ENCODE measurements around the gene DNM2.
"Not testable (repeated sequence)": the region's sequence is repeated elsewhere in the genome, so short reads cannot be mapped to it uniquely, and the experiment has no call there.

DNM2 gene

DNA sequence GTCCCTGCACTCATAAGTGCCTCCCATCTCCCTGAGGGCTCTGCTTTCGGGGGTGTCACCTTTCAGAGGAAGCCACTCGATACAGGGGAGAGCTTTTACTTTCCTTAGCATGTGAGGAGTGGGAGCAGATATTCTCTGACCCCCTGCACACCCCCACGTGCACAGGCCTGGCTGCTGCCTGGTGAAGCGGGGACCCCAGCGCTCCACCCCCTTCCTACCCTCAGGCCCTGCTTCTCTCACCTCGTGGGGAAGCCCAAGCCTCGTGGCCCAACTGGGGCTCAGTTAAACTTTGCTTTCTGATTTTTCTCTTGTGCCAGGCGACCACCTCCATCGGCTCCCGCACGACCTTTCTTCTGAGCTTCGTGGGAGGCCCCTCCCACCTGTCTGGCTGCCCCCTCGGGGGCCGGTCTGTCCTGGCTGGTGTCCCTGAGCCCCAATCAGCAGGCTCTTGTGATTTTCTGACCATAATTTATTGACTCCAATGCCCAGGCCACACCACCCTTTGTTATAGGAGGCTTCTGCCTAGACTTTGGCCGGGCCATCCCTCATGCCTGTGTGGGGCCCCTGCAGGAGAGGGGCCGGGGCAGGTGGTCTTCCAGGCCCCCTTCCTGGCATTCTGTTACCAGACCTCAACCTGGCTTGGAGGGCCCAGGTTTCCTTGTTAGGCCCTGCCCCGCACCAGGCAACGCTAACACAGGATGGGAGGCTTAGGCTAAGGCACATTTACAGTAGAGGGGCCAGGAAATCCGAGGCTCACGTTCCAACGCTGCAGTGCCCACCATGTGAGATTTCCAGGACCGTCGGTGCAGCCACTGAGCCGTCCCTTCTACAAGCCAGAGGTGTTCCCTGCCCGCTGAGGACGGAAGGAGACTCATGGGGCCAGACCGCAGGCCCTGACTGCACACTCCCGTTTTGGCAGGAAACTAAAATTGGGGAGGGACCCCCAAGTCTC is 114.4 kb downstream of the DNM2 start:
- no peak overlapping the region for H3K4me3 ChIP-seq (ENCODE audit: insufficient read depth, low read depth, low read length, poor library complexity, severe bottlenecking)
- DNase-seq, result no peak
- no peaks in the 10 kb centered on the region for H3K9me3 ChIP-seq (ENCODE audit: control insufficient read depth, low read length)
- H3K27ac ChIP-seq (ENCODE audit: insufficient read depth, low read length, poor library complexity, severe bottlenecking), result no peak overlapping the region
- H3K4me1 ChIP-seq (ENCODE audit: control insufficient read depth, insufficient read depth, low read length, poor library complexity, severe bottlenecking), result peaks cover 7% of the 10 kb centered on the region
- no peaks in the 10 kb centered on the region for H3K27me3 ChIP-seq (replicated peaks; ENCODE audit: control insufficient read depth, insufficient read depth, low read length, poor library complexity, severe bottlenecking)
- peaks cover 29% of the 10 kb centered on the region for H3K36me3 ChIP-seq (ENCODE audit: control insufficient read depth, insufficient read depth, low read length)

DNA sequence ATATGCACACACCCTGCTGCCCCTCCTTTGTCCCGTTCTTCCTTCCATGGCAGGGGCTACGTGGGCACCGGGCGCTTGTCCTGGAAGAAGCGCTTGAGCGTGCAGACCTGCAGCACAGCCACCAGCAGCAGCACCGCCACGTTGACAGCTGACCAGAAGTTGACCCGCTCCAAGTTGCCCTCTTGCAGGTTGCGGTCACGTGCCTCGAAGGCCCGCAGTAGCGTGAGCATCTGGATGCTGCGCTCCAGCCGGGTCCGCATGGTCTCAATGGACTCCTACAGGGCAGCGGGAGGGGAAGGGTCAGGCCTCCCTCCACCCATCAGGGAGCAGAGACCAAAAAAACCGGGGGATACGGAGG is 115.0 kb downstream of the DNM2 start:
- H3K9me3 ChIP-seq (ENCODE audit: control insufficient read depth, low read length), result no peaks in the 10 kb centered on the region
- H3K4me3 ChIP-seq (ENCODE audit: insufficient read depth, low read depth, low read length, poor library complexity, severe bottlenecking), result no peak overlapping the region
- peaks cover 29% of the 10 kb centered on the region for H3K36me3 ChIP-seq (ENCODE audit: control insufficient read depth, insufficient read depth, low read length)
- no peak for DNase-seq
- peaks cover 7% of the 10 kb centered on the region for H3K4me1 ChIP-seq (ENCODE audit: control insufficient read depth, insufficient read depth, low read length, poor library complexity, severe bottlenecking)
- no peaks in the 10 kb centered on the region for H3K27me3 ChIP-seq (replicated peaks; ENCODE audit: control insufficient read depth, insufficient read depth, low read length, poor library complexity, severe bottlenecking)
- no peak overlapping the region for H3K27ac ChIP-seq (ENCODE audit: insufficient read depth, low read length, poor library complexity, severe bottlenecking)

DNA sequence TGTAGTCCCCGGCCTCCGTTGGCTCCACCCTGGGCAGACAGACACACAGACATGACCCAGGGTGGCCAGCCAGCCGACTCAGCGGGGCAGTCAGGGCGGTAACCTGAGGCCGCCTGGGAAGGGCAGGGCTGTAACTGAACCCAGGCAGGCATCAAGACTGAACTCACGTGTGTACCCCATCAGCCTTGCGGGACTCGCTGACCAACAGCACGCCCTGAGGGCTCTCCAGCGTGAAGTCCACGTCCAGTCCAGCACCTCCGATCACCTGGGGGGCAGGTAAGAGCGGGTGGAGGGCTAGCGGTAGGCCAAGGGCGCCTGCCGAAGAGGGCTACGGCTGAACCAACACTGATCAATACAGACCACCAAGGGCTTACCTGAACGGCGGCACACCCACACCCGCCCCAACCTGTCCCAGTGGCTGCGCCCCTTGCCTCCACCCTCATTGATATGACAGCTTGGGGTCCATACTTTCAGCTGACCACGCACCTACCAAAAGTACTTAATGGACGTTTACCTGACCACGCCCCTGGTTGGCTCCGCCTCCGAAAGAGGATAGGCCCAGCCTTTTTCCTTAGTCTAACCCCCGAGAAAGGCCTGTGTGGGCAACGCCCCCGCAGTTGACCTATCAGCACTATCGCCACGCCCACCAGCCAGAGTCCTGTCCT is 117.3 kb downstream of the DNM2 start:
- no peaks in the 10 kb centered on the region for H3K27me3 ChIP-seq (replicated peaks; ENCODE audit: control insufficient read depth, insufficient read depth, low read length, poor library complexity, severe bottlenecking)
- H3K4me3 ChIP-seq (ENCODE audit: insufficient read depth, low read depth, low read length, poor library complexity, severe bottlenecking), result peak overlapping the region; percentile 86
- DNase-seq, result peak in 1 of 3 donors; percentile 12
- peaks cover 13% of the 10 kb centered on the region for H3K36me3 ChIP-seq (ENCODE audit: control insufficient read depth, insufficient read depth, low read length)
- no peaks in the 10 kb centered on the region for H3K9me3 ChIP-seq (ENCODE audit: control insufficient read depth, low read length)
- H3K4me1 ChIP-seq (ENCODE audit: control insufficient read depth, insufficient read depth, low read length, poor library complexity, severe bottlenecking), result peaks cover 7% of the 10 kb centered on the region
- peak overlapping the region; percentile 92 for H3K27ac ChIP-seq (ENCODE audit: insufficient read depth, low read length, poor library complexity, severe bottlenecking)

DNA sequence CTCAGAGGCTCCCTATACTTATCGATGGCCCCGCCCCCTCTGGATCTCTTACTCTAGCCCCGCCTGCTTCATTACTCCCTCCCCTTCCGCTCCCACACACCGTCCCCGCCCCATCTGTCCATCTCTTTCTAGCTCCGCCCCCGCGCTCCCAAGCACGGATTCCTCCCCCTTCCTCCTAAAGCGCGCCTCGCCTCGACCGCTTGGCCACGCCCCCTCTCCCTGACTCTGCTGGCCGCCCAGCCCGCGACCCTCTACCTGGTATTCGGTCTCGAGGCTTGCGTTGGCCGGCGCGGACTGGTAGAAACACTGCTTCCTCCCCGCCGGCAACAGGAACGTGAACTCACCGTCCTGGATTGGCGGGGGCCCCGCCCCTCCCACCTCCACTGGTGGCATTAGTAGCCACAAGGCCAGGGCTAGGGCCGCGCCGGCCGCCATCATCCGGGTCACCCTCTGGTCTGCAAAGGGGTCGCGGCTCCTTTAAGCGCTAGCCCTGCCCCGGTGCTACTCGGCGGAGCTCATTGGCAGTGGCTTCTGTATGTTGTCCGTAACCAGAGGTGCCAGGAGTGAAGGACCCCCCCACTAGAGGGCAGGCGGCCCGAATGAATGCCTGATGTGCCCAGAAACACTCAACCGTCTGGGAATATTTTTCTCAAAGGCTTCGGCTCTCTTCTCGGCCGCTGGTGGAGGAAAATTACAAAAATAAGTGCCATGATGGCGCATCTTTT is 118.0 kb downstream of the DNM2 start, which contains the start of gene TMED1:
TSS of gene TMED1 (minus strand) at position 459 of the 725 bp plus-strand sequence. CDS start at position 438, 21 bp downstream.
- H3K4me1 ChIP-seq (ENCODE audit: control insufficient read depth, insufficient read depth, low read length, poor library complexity, severe bottlenecking), result peaks cover 7% of the 10 kb centered on the region
- no peaks in the 10 kb centered on the region for H3K9me3 ChIP-seq (ENCODE audit: control insufficient read depth, low read length)
- H3K27me3 ChIP-seq (replicated peaks; ENCODE audit: control insufficient read depth, insufficient read depth, low read length, poor library complexity, severe bottlenecking), result no peaks in the 10 kb centered on the region
- H3K4me3 ChIP-seq (ENCODE audit: insufficient read depth, low read depth, low read length, poor library complexity, severe bottlenecking), result peak within 1 kb of the TSS; percentile 86
- peaks cover 7% of the 10 kb centered on the region for H3K36me3 ChIP-seq (ENCODE audit: control insufficient read depth, insufficient read depth, low read length)
- DNase-seq, result peak; percentile 90 to 94 (median 93)
- H3K27ac ChIP-seq (ENCODE audit: insufficient read depth, low read length, poor library complexity, severe bottlenecking), result peak within 1 kb of the TSS; percentile 92

DNA sequence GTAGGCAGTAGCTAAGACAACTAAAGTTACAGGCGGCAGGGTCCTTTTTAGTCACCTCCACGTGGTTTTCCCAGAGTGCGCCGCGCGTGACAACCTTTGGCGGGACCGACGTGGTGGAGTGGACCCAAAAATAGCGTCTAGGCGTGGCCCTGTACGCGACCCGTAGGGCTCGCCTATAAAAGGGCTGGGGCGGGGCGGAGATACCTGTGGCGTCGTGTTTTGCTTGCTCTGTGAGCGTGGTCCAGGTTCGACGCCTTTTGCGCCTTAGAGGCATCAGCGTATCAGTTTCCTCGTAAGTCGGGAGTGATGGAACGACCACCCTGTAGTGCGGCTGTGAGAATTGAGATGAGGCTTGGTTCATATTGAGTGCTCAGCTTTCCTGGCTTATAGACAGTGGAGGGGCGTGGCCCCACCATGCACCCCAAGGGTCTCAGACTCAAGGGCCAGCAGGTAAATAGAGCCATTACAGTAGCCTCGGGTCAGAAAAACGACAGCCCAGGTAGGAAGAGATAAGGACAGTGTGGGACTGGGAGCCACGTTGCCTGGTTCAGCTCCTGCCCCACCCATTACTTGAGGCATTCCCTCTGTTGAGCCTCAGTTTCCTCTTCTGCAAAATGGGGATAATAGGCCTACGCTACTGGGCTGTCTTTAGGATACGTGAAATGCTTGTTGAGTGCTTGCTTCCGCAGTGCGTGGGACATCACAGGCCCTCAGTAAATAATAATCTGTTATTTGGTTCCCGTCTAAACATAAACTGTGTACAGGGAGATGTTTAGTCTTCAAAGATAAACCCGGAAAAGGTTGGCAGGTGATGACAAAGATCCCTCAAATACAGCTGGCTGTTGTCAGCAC is 118.8 kb downstream of the DNM2 start:
- Histone ChIP-seq H3K27me3 (replicated peaks; ENCODE audit: control insufficient read depth, insufficient read depth, low read length, poor library complexity, severe bottlenecking) (no peaks in the 10 kb centered on the region), H3K36me3 (ENCODE audit: control insufficient read depth, insufficient read depth, low read length) (peaks cover under 1% of the 10 kb centered on the region), H3K4me3 (ENCODE audit: insufficient read depth, low read depth, low read length, poor library complexity, severe bottlenecking) (peak overlapping the region; percentile 86), H3K4me1 (ENCODE audit: control insufficient read depth, insufficient read depth, low read length, poor library complexity, severe bottlenecking) (peaks cover 7% of the 10 kb centered on the region), H3K9me3 (ENCODE audit: control insufficient read depth, low read length) (no peaks in the 10 kb centered on the region), H3K27ac (ENCODE audit: insufficient read depth, low read length, poor library complexity, severe bottlenecking) (peak overlapping the region; percentile 92)
- peak in 2 of 3 donors; percentile 64 to 70 for DNase-seq

DNA sequence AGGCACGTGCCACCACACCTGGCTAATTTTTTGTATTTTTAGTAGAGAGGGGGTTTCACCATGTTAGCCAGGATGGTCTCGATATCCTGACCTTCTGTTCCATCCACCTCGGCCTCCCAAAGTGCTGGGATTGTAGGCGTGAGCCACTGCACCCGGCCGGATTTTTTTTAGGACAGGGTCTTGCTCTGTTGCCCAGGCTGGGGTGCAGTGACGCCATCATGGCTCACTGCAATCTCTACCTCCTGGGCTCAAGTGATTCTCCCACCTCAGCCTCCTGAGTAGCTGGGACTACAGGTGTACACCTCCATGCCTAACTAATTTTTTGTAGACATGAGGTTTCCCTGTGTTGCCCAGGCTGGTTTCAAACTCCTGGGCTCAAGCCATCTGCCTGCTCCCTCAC is 119.8 kb downstream of the DNM2 start:
- H3K4me1 ChIP-seq (ENCODE audit: control insufficient read depth, insufficient read depth, low read length, poor library complexity, severe bottlenecking); H3K9me3 ChIP-seq (ENCODE audit: control insufficient read depth, low read length); H3K4me3 ChIP-seq (ENCODE audit: insufficient read depth, low read depth, low read length, poor library complexity, severe bottlenecking); H3K36me3 ChIP-seq (ENCODE audit: control insufficient read depth, insufficient read depth, low read length); DNase-seq; H3K27ac ChIP-seq (ENCODE audit: insufficient read depth, low read length, poor library complexity, severe bottlenecking); H3K27me3 ChIP-seq (replicated peaks; ENCODE audit: control insufficient read depth, insufficient read depth, low read length, poor library complexity, severe bottlenecking): not testable (repeated sequence)

DNA sequence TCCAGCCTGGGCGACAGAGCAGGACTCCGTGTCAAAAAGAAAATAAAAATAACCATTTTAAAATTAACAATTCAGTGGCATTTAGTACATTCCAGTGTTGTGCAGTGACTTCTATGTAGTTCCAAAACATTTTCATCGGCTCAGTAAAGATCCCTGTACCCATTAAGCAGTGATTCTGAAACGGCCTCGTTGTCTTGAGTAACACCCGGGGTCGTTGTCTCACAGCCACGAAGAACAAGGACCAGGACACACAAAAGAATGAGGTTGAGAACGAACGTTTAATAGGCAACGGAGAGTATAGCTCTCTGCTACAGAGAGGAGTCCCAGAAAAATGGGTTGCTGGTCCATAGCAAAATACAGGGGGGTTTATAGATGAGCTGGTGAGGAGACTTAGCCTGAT is 120.5 kb downstream of the DNM2 start:
- Histone ChIP-seq H3K4me3 (ENCODE audit: insufficient read depth, low read depth, low read length, poor library complexity, severe bottlenecking) (no peak overlapping the region), H3K36me3 (ENCODE audit: control insufficient read depth, insufficient read depth, low read length) (no peaks in the 10 kb centered on the region), H3K27ac (ENCODE audit: insufficient read depth, low read length, poor library complexity, severe bottlenecking) (no peak overlapping the region), H3K9me3 (ENCODE audit: control insufficient read depth, low read length) (no peaks in the 10 kb centered on the region), H3K4me1 (ENCODE audit: control insufficient read depth, insufficient read depth, low read length, poor library complexity, severe bottlenecking) (peaks cover 7% of the 10 kb centered on the region), H3K27me3 (replicated peaks; ENCODE audit: control insufficient read depth, insufficient read depth, low read length, poor library complexity, severe bottlenecking) (no peaks in the 10 kb centered on the region)
- DNase-seq, result no peak

DNA sequence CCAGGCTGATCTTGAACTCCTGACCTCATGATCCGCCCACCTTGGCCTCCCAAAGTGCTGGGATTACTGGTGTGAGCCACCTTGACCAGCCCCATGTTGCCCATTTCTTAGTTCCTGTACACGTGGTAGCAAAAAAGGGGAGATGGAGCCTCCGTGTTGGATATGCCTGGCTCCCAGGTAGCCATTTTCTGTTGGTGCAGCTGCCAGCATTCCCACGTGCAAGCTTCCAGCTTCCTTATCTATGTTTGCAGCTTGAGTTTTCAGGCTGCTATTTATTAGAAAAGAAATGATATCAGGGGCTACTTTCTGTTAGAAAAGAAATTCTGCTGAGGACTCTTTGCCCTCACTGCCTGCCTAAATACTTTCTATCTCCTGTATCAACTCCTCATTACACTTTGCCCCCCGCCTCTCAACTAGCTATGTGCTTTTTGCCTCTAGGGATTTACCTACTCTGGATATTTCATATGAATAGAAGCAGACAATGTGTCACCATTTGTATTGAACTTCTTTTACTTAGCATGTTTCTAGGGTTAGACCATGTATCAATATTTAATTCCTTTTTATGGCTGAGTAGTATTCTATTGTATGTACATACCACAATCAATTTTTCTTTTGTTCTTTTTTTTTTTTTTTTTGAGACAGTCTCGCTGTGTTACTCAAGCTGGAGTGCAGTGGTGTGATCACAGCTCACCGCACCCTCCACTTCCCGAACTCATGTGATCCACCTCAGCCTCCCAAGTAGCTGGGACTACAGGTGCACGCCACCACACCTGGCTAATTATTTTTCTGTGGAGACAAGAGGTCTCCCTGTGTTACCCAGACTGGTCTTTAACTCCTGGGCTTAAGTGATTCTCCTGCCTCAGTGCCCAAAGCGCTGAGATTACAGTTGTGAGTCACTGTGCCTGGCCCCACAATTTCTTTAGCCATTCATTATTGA is 121.5 kb downstream of the DNM2 start:
- Histone ChIP-seq H3K4me1 (ENCODE audit: control insufficient read depth, insufficient read depth, low read length, poor library complexity, severe bottlenecking) (peaks cover 7% of the 10 kb centered on the region), H3K9me3 (ENCODE audit: control insufficient read depth, low read length) (no peaks in the 10 kb centered on the region), H3K4me3 (ENCODE audit: insufficient read depth, low read depth, low read length, poor library complexity, severe bottlenecking) (no peak overlapping the region), H3K27me3 (replicated peaks; ENCODE audit: control insufficient read depth, insufficient read depth, low read length, poor library complexity, severe bottlenecking) (no peaks in the 10 kb centered on the region), H3K27ac (ENCODE audit: insufficient read depth, low read length, poor library complexity, severe bottlenecking) (no peak overlapping the region), H3K36me3 (ENCODE audit: control insufficient read depth, insufficient read depth, low read length) (no peaks in the 10 kb centered on the region)
- DNase-seq, result no peak
